ENCODE data around the gene SLC19A1. TPM values are rescaled to one million over a fixed set of nuclear protein-coding genes. Genes with fewer than 3 reads are reported as not detected.
A peak's percentile ranks its signal among the peaks of the same experiment; 100 is the strongest.

Gene SLC19A1
- total RNA-seq, 1 donor from 2014 or later = 11.0 TPM

DNA sequence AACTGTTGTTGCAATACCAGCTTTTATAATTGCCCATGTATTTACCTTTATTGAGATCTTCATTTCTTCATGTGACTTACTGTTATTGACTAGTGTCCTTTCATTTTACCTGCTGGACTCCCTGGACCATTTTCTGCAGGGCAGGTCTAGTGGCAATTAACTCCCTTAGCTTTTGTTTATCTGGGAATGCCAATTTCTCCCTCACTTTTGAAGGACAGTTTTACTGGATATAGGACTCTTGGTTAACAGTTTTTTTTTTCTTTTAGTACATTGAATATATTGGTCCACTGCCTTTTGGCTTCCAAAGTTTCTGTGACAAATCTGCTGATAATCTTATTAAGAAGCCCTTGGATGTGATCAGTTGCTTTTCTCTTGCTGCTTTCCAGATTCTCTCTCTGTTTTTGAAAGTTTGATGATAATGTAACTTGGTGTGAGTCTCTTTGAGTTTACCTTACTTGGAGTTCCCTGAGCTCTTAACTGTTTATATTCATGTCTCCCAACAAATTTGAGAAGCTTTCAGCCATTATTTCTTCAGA, 80.4 kb downstream of the SLC19A1 start:
- H3K4me3 Mint-ChIP-seq (ENCODE audit: unreplicated experiment) = no peak overlapping the region
- peaks cover 19% of the 10 kb centered on the region for H3K4me1 Mint-ChIP-seq (ENCODE audit: unreplicated experiment)
- TF ChIP-seq, protein P1, sequence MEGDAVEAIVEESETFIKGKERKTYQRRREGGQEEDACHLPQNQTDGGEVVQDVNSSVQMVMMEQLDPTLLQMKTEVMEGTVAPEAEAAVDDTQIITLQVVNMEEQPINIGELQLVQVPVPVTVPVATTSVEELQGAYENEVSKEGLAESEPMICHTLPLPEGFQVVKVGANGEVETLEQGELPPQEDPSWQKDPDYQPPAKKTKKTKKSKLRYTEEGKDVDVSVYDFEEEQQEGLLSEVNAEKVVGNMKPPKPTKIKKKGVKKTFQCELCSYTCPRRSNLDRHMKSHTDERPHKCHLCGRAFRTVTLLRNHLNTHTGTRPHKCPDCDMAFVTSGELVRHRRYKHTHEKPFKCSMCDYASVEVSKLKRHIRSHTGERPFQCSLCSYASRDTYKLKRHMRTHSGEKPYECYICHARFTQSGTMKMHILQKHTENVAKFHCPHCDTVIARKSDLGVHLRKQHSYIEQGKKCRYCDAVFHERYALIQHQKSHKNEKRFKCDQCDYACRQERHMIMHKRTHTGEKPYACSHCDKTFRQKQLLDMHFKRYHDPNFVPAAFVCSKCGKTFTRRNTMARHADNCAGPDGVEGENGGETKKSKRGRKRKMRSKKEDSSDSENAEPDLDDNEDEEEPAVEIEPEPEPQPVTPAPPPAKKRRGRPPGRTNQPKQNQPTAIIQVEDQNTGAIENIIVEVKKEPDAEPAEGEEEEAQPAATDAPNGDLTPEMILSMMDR (IDR thresholded peaks at IDR 0.05) = no peak
- H3K36me3 Mint-ChIP-seq (ENCODE audit: unreplicated experiment) = peaks cover 34% of the 10 kb centered on the region
- no peak for DNase-seq (ENCODE audit: extremely low spot score, unreplicated experiment)
- no peak overlapping the region for H3K27ac Mint-ChIP-seq (ENCODE audit: unreplicated experiment)
- no peaks in the 10 kb centered on the region for H3K27me3 Mint-ChIP-seq (ENCODE audit: unreplicated experiment)
- H3K9me3 Mint-ChIP-seq (ENCODE audit: unreplicated experiment) = peaks cover 16% of the 10 kb centered on the region

DNA sequence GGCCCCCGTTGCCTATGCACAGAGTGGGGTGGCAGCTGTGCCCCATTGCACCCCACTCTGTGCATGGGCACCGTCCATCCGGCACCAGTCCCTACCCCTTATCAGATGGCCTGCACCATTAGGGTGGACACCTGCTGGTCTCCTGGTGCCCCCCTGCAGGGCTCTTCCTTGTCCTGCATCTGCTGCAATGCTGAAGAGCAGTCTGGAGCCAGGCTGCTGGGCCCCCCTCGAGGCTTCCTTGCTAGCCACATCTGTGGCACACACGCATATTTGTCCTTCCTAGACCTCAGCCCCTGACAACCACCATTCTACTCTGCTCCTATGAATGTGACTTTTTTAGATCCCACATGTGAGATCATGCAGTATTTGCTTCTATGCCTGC, 80.9 kb downstream of the SLC19A1 start:
- Mint-ChIP-seq H3K9me3 (ENCODE audit: unreplicated experiment) (peaks cover 16% of the 10 kb centered on the region), H3K4me3 (ENCODE audit: unreplicated experiment) (no peak overlapping the region), H3K36me3 (ENCODE audit: unreplicated experiment) (peaks cover 34% of the 10 kb centered on the region), H3K27me3 (ENCODE audit: unreplicated experiment) (no peaks in the 10 kb centered on the region), H3K27ac (ENCODE audit: unreplicated experiment) (no peak overlapping the region), H3K4me1 (ENCODE audit: unreplicated experiment) (peaks cover 15% of the 10 kb centered on the region)
- TF ChIP-seq, protein P1 (IDR thresholded peaks at IDR 0.05) = no peak
- DNase-seq (ENCODE audit: extremely low spot score, unreplicated experiment) = no peak

DNA sequence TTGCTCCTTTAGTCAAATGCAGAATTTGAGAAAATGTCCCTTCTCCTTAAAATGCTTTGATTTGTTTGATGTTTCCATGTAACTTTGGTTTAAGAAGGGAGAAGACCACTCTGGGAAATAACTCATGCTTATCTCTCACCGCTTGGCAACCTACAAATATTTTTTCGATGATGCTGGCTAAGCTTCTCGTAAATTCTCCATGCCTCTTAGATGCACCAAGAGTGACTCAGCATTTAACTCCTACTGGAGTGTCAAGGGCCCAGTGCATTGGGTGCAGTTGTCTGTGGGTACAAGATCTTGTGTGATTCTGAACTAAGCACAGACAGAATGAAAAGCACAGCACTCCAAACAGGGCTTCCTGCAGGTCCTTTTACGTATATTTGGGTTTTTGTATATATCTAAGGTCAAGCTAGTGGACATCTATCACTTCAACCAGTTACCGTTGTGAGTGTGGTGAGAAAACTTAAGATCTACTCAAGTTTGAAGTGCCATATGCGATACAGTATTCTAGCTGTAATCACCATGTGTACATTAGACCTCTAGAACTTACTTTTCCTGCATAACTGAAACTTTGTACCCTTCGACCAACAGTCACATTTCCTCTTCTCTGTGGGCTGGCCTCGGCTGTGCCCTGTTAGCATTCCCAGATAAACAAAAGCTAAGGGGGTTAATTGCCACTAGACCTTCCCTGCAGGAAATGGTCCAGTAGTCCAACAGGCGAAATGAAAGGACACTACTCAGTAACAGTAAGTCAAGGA, 81.5 kb downstream of the SLC19A1 start:
- DNase-seq (ENCODE audit: extremely low spot score, unreplicated experiment) = no peak
- Mint-ChIP-seq H3K4me1 (ENCODE audit: unreplicated experiment) (peaks cover 15% of the 10 kb centered on the region), H3K27me3 (ENCODE audit: unreplicated experiment) (no peaks in the 10 kb centered on the region), H3K4me3 (ENCODE audit: unreplicated experiment) (no peak overlapping the region), H3K27ac (ENCODE audit: unreplicated experiment) (peak overlapping the region; percentile 19), H3K9me3 (ENCODE audit: unreplicated experiment) (peaks cover 16% of the 10 kb centered on the region), H3K36me3 (ENCODE audit: unreplicated experiment) (peaks cover 34% of the 10 kb centered on the region)
- TF ChIP-seq, protein P1 (IDR thresholded peaks at IDR 0.05) = no peak

DNA sequence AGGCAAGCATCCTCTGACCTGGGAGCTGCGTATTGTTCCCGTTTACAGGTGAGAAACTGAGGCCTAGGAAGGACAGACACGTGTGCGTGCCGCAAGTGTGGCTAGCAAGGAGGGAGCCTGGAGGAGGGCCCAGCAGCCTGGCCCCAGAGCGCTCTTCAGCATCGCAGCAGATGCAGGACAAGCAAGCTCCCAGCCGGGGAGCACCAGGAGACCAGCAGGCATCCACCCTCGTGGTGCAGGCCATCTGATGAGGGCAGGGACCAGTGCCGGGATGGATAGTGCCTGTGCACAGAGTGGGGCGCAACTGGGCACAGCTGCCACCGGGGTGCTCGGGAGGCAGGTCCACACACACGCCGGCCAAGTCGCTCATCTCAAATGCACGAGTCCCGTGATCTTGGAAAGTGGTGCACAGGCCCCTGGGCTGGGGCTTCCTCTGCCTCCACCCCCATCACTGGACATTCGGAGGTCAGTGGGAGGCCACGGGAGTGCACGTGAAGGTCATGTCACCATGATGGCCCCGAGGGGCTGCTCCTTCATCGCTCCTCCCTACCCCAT, 82.2 kb downstream of the SLC19A1 start:
- peaks cover 30% of the 10 kb centered on the region for H3K36me3 Mint-ChIP-seq (ENCODE audit: unreplicated experiment)
- H3K27ac Mint-ChIP-seq (ENCODE audit: unreplicated experiment) = no peak overlapping the region
- H3K4me3 Mint-ChIP-seq (ENCODE audit: unreplicated experiment) = no peak overlapping the region
- TF ChIP-seq, protein P1 (IDR thresholded peaks at IDR 0.05) = no peak
- peaks cover 16% of the 10 kb centered on the region for H3K4me1 Mint-ChIP-seq (ENCODE audit: unreplicated experiment)
- no peak for DNase-seq (ENCODE audit: extremely low spot score, unreplicated experiment)
- no peaks in the 10 kb centered on the region for H3K27me3 Mint-ChIP-seq (ENCODE audit: unreplicated experiment)
- H3K9me3 Mint-ChIP-seq (ENCODE audit: unreplicated experiment) = peaks cover 16% of the 10 kb centered on the region
